HG03064 (cell line): ENCODE data around the gene C13orf46.

Source experiments
- ATAC-seq: cut with Tn5 transposase; IDR thresholded peaks from one replicate; pipeline ENCODE4 v1.9.1; 2021; ENCODE audit warnings: low read depth; ENCODE audit not compliant: unreplicated experiment

The C13orf46 gene

GRCh38 chr13:113941571-113942191 lies 32.2 kb downstream of the C13orf46 start:
- no peak for ATAC-seq

GRCh38 chr13:113939944-113940297 lies 34.0 kb downstream of the C13orf46 start:
- ATAC-seq = no peak

- ATAC-seq = no peak
Observed at GRCh38 chr13:113939129-113939943, 34.5 kb downstream of the C13orf46 start.

- no peak for ATAC-seq
Observed at GRCh38 chr13:113938716-113939115, 35.2 kb downstream of the C13orf46 start.

GRCh38 chr13:113938246-113938645 lies 35.6 kb downstream of the C13orf46 start:
- no peak for ATAC-seq

GRCh38 chr13:113937527-113938180 lies 36.2 kb downstream of the C13orf46 start:
- ATAC-seq = no peak

GRCh38 chr13:113937073-113937472 lies 36.8 kb downstream of the C13orf46 start:
- ATAC-seq = no peak

GRCh38 chr13:113936166-113936965 lies 37.5 kb downstream of the C13orf46 start:
- no peak for ATAC-seq

- ATAC-seq = no peak
Observed at GRCh38 chr13:113935001-113935844, 38.7 kb downstream of the C13orf46 start.

- no peak for ATAC-seq
Observed at GRCh38 chr13:113934576-113934975, 39.3 kb downstream of the C13orf46 start.

GRCh38 chr13:113933901-113934300 lies 40.0 kb downstream of the C13orf46 start:
- ATAC-seq = no peak

- ATAC-seq = no peak
Observed at GRCh38 chr13:113931841-113932459, 41.9 kb downstream of the C13orf46 start.

- ATAC-seq = no peak
Observed at GRCh38 chr13:113930671-113931637, 42.9 kb downstream of the C13orf46 start.

- ATAC-seq = no peak
Observed at GRCh38 chr13:113929628-113930615, 44.0 kb downstream of the C13orf46 start.

GRCh38 chr13:113928685-113929627 lies 44.9 kb downstream of the C13orf46 start:
- no peak for ATAC-seq
